Panc1 (cell line): ENCODE results near the gene WIPF1. TPM values are rescaled to one million over a fixed set of nuclear protein-coding genes. Genes with fewer than 3 reads are reported as not detected.

Experiments used
- total RNA-seq: library from RNA; stranded (reverse); gene quantifications from one replicate; pipeline ENCODE4 v1.2.1, GENCODE V29; 2021; ENCODE audit not compliant: unreplicated experiment

The WIPF1 gene
- total RNA-seq, 1 experiment from 2014 or later, result 8.3 TPM

Other genes with a start within 250 kb of the WIPF1 start
- gene SCRN3, start 202.1 kb downstream of the WIPF1 start, total RNA-seq, result 16.2 TPM
- 2.1 TPM for gene GPR155, start 110.8 kb downstream of the WIPF1 start, total RNA-seq
- gene CHRNA1, start 166.7 kb upstream of the WIPF1 start, total RNA-seq, result not detected